ENCODE measurements around the gene GALNS. TPM values are rescaled to one million over a fixed set of nuclear protein-coding genes. Genes with fewer than 3 reads are reported as not detected.
A peak's percentile ranks its signal among the peaks of the same experiment; 100 is the strongest.

Gene GALNS
- total and polyA plus RNA-seq, 2 donors (not counting 3 experiments of a cell fraction or from before 2014, with no cell fraction given), result 21.8 to 40.2 TPM

DNA sequence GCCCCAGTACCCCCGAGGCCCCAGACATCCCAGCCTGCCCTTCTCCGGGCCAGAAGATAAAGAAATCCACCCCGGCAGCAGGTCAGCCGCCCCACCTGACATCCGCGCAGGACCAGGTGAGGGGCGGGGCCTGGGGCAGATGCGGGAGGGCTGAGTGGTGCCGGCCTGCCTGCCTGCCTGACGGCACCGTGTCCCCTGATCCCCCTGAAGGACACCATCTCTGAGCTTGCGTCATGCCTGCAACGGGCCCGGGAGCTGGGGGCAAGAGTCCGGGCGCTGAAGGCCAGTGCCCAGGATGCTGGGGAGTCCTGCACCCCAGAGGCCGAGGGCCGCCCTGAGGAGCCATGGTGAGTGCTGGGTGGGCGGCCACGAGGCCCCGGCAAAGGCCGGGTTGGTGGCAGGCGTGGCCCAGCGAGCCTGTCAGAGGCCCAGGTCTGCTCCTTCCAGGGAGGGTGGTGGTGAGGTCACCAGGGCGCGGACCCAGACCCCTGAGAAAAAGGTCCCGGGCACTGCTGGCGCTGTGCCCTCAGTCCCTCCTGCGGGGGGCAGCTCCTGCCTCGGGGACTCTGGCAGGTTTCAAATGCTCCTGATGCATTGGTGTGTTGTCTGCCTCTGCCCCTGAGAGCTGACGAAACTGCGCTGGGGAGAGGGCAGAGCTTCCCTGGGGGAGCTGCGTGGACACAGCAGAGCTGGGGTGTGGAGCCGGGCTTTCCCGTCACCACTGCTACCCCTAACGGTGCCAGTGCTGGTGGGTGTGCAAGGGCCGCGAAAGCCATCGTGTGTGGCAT lies 52.0 kb downstream of the GALNS start:
- TF ChIP-seq POLR2A (IDR thresholded peaks at IDR 0.05; ENCODE audit: low read depth, low read length) (no peak), POLR2AphosphoS5 (IDR thresholded peaks at IDR 0.05; ENCODE audit: insufficient read depth, low read depth, low read length) (no peak), EZH2 (IDR thresholded peaks at IDR 0.05; ENCODE audit: borderline replicate concordance, low read depth, low read length, severe bottlenecking) (no peak), JUN (IDR thresholded peaks at IDR 0.05; ENCODE audit: borderline replicate concordance, insufficient read depth, insufficient read length, low read depth) (no peak), GATA2 (IDR thresholded peaks at IDR 0.05; ENCODE audit: insufficient read depth, insufficient read length, low read depth, low read length) (no peak), FOS (IDR thresholded peaks at IDR 0.05; ENCODE audit: borderline replicate concordance, insufficient read depth, low read length) (no peak), MYC (IDR thresholded peaks at IDR 0.05; ENCODE audit: low read depth, low read length) (no peak)
- TF ChIP-seq, protein P1, sequence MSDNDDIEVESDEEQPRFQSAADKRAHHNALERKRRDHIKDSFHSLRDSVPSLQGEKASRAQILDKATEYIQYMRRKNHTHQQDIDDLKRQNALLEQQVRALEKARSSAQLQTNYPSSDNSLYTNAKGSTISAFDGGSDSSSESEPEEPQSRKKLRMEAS (IDR thresholded peaks at IDR 0.05; ENCODE audit: insufficient read depth, insufficient read length), result no peak
- TF ChIP-seq, protein P2, sequence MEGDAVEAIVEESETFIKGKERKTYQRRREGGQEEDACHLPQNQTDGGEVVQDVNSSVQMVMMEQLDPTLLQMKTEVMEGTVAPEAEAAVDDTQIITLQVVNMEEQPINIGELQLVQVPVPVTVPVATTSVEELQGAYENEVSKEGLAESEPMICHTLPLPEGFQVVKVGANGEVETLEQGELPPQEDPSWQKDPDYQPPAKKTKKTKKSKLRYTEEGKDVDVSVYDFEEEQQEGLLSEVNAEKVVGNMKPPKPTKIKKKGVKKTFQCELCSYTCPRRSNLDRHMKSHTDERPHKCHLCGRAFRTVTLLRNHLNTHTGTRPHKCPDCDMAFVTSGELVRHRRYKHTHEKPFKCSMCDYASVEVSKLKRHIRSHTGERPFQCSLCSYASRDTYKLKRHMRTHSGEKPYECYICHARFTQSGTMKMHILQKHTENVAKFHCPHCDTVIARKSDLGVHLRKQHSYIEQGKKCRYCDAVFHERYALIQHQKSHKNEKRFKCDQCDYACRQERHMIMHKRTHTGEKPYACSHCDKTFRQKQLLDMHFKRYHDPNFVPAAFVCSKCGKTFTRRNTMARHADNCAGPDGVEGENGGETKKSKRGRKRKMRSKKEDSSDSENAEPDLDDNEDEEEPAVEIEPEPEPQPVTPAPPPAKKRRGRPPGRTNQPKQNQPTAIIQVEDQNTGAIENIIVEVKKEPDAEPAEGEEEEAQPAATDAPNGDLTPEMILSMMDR (IDR thresholded peaks at IDR 0.05; ENCODE audit: extremely low read depth in 1 of 2, insufficient read depth in 1 of 2, low read depth in 1 of 2, low read length in 2 of 2), result no peak
- Histone ChIP-seq H3K4me1 (ENCODE audit: control insufficient read depth, extremely low read depth, insufficient read depth, low read length) (peaks cover 10% of the 10 kb centered on the region), H3K79me2 (ENCODE audit: control insufficient read depth, insufficient read depth, low read length) (peaks cover 28% of the 10 kb centered on the region), H3K4me3 (replicated peaks in 1 of 3; ENCODE audit: insufficient read depth in 1 of 3, low read depth in 1 of 3, low read length in 3 of 3) (peak overlapping the region; percentile 46 to 49 (median 47)), H3K4me2 (ENCODE audit: insufficient read depth, low read length) (peak overlapping the region; percentile 64), H4K20me1 (replicated peaks; ENCODE audit: control insufficient read depth, extremely low read depth, insufficient read depth, low read length) (no peaks in the 10 kb centered on the region), H3K27me3 (ENCODE audit: control insufficient read depth in 2 of 2, insufficient read depth in 2 of 2, low read length in 2 of 2) (no peaks in the 10 kb centered on the region), H3K27ac (ENCODE audit: insufficient read depth, low read depth, low read length) (no peak overlapping the region), H3K9ac (replicated peaks; ENCODE audit: extremely low read depth, insufficient read depth, low read length) (peak overlapping the region; percentile 58), H3K9me1 (replicated peaks; ENCODE audit: control insufficient read depth, extremely low read depth, insufficient read depth, low read length) (no peaks in the 10 kb centered on the region), H3K36me3 (ENCODE audit: control insufficient read depth in 2 of 2, extremely low read depth in 1 of 2, insufficient read depth in 2 of 2, low read length in 2 of 2) (peaks cover 4 to 9% of the 10 kb centered on the region in 2 experiments), H3K9me3 (replicated peaks; ENCODE audit: control insufficient read depth, insufficient read depth, low read length) (no peaks in the 10 kb centered on the region), H2AFZ (ENCODE audit: low read depth, low read length) (no peak overlapping the region)
- DNase-seq (ENCODE audit: low read depth, low spot score), result no peak
- intact Hi-C loops (cut with micrococcal nuclease) (no loop called here), dilution Hi-C loops (cut with MboI; ENCODE audit: extremely low pct_ligation_motif_present, low sequenced_read_pairs) (no loop called here)
- BruUV-seq (replicated peaks), result no TSS peak
- POLR2A ChIA-PET, result no interaction called here
- FAIRE-seq, result no peak
- CTCF ChIA-PET, result interaction anchor here (0.8 kb wide), 1 partner anchor 67 kb away, joined by 6 read pairs; no protein-coding TSS in a partner anchor
